H1 (cell line): Measurements from ENCODE around the gene CALD1. TPM values are rescaled to one million over a fixed set of nuclear protein-coding genes. Genes with fewer than 3 reads are reported as not detected.

Experiments
- polyA plus RNA-seq, 7 experiments: library from polyadenylated mRNA; depleted of rRNA in 3 of 7; stranded (reverse) in 5 of 7; unstranded in 2 of 7; fragments of >200 nt in 5 of 7; fragments of 200-250 nt in 2 of 7; gene quantifications; 1 replicate in 5 of 7; 2 replicates in 1 of 7; 4 replicates in 1 of 7; pipeline versions ENCODE4 v1.2.1 to v1.2.3, GENCODE V29; 2011 to 2013; ENCODE audit warnings: missing spikeins in 2 of 7, mixed read lengths in 2 of 7
- total RNA-seq: library from RNA; stranded (reverse); fragmentation: NEBNext Ultra II Directional; extraction: Animal tissue kit (Norgen Biotek cat#: 25700); gene quantifications from 2 replicates; pipeline ENCODE4 v1.2.1, GENCODE V29; 2021
- TF ChIP-seq, protein P1 (sequence below), 3 experiments: IDR thresholded peaks; 1 replicate in 2 of 3; 2 replicates in 1 of 3; pipeline versions ENCODE4 v1.5.1 to v1.6.1; 2011; ENCODE audit warnings: low read length in 3 of 3, mild to moderate bottlenecking in 3 of 3, inconsistent platforms in 2 of 3, low read depth in 1 of 3, moderate library complexity in 1 of 3; ENCODE audit not compliant: insufficient read depth in 1 of 3; ENCODE audit errors: control extremely low read depth in 1 of 3

The CALD1 gene
- total and polyA plus RNA-seq, 2 of the 8 experiments (the other 6 are each of a cell fraction or from before 2014, with no cell fraction given), result 34.3 to 177 TPM

DNA sequence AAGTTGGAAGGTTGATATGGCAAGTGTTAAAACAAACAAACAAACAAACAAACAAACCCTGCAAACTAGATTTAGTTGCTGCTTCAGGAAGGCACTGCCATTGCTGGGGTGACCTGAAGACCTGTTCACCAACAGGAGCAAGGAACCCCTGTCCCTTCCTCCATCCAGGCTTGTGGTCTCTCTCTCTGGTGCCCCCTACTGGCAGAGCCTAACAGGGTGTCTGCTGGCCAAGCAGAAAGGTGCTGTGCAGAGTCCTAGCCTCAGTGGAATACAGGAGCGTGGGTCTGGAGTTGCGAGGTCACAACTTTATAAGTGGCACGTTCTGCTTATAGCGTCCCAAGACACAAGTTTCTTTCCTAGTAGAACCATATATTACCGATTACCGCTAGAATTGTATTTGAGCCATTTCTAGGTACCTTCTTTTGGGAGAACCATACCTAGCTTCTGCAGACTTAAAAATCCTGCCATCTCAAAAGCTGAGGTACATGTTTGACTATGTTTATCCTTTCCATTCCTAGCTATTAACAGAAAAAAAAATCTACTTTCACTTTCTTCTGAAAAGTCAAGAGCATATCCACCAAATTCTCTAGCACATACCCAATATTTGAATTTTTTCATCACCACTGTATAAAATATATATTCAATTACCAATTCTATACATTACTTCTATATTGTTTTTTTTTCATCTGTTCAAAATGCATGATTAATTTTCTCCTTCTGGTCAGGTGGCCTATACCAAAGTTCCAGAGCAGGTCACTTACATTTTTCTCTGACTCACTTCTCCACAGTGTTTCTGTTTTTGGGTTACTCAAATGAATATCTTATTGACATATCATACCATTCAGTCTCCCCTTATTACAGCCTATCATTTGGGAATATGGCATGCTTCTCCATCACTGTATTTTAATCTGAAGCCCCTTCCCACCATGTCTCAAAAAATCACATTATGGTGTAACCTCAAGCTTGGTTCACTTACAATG is 29.1 kb upstream of the CALD1 start (continued):
- TF ChIP-seq, protein P1, sequence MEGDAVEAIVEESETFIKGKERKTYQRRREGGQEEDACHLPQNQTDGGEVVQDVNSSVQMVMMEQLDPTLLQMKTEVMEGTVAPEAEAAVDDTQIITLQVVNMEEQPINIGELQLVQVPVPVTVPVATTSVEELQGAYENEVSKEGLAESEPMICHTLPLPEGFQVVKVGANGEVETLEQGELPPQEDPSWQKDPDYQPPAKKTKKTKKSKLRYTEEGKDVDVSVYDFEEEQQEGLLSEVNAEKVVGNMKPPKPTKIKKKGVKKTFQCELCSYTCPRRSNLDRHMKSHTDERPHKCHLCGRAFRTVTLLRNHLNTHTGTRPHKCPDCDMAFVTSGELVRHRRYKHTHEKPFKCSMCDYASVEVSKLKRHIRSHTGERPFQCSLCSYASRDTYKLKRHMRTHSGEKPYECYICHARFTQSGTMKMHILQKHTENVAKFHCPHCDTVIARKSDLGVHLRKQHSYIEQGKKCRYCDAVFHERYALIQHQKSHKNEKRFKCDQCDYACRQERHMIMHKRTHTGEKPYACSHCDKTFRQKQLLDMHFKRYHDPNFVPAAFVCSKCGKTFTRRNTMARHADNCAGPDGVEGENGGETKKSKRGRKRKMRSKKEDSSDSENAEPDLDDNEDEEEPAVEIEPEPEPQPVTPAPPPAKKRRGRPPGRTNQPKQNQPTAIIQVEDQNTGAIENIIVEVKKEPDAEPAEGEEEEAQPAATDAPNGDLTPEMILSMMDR (IDR thresholded peaks at IDR 0.05; ENCODE audit: control extremely low read depth in 1 of 3, insufficient read depth in 1 of 3, low read depth in 1 of 3, low read length in 3 of 3), result peak; percentile 83 to 97 (median 85)
